ENCODE results near the gene FAM117B. TPM values are rescaled to one million over a fixed set of nuclear protein-coding genes. Genes with fewer than 3 reads are reported as not detected.
A peak's percentile ranks its signal among the peaks of the same experiment; 100 is the strongest.

FAM117B gene
- total and polyA plus RNA-seq, 2 of the 8 experiments (the other 6 are each of a cell fraction or from before 2014, with no cell fraction given): 3.9 to 22.6 TPM

GRCh38 chr2:202634556-202635427 is at the start of gene FAM117B (continued):
- peak; percentile 33; the same call in 1 of the 2 replicates for TF ChIP-seq ATF2 (IDR thresholded peaks at IDR 0.05; ENCODE audit: low read length)
- TF ChIP-seq CTCF (IDR thresholded peaks at IDR 0.05; ENCODE audit: control extremely low read depth in 1 of 3, insufficient read depth in 1 of 3, low read depth in 1 of 3, low read length in 3 of 3): 0 out of 4 replicates have a peak, but pooled peaks of 1 of the 3 experiments have one; percentile 1
- TF ChIP-seq GTF2F1 (IDR thresholded peaks at IDR 0.05; ENCODE audit: borderline replicate concordance, low read depth, low read length): no peak
- no peak for TF ChIP-seq SIX5 (IDR thresholded peaks at IDR 0.05; ENCODE audit: low read depth, low read length)
- TF ChIP-seq EZH2 (IDR thresholded peaks at IDR 0.05; ENCODE audit: low read depth, low read length, severe bottlenecking): no peak
- TF ChIP-seq FOSL1 (IDR thresholded peaks at IDR 0.05; ENCODE audit: insufficient read depth, low read depth, low read length): no peak
- TF ChIP-seq SIRT6 (IDR thresholded peaks at IDR 0.05; ENCODE audit: low read length): no peak
- TF ChIP-seq BRCA1 (IDR thresholded peaks at IDR 0.05; ENCODE audit: low read depth, low read length): no peak

Data from H1 (cell line).